Measurements from ENCODE around the gene CENPM.
A peak's percentile ranks its signal among the peaks of the same experiment; 100 is the strongest.

Gene CENPM

DNA sequence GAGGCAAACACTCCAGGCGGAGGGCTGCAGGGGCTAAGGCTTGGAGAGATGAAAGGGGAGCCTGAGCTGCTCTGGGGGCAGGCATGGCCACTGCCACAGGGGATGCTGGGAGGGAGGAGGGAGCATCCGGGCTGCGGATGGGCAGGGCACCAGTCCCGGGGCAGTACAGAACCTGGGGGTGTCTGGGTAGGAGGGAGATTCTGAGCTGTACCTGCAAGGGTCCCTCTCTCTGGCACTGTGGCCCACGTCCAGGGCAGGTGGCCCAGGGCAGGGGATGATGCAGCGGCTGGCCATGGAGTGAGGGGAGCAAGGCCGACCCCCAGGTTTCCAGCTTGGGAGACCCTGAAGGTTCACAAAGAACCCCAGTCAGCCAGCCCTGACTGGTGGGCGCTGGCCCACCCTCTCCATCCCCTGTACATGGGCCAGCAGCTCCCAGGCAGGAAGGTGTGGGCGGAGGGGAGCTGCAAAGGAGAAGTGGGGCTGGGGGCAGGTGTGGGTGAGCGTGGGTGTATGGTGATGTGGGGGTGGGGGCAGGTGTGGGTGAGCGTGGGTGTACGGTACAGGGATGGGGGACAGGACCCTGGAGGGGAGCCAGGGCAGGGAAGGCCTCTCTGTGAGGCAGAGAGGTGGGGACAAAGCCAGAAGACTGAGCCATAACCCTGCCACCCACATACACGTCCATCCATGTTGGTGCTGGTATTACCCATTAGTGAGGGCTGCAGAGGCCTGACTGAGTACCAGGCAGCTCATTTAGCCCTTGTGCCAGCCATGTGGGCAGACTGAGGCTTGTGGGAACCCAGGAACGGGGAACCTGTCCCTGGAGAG, 18.1 kb downstream of the CENPM start:
- H3K36me3 ChIP-seq (ENCODE audit: control insufficient read depth, insufficient read depth, low read length), result no peaks in the 10 kb centered on the region; the same call in 1 of the 2 replicates
- no peaks in the 10 kb centered on the region for H3K27me3 ChIP-seq (replicated peaks; ENCODE audit: control insufficient read depth, insufficient read depth, low read length)
- no peak for DNase-seq (ENCODE audit: extremely low read depth, insufficient read length)
- TF ChIP-seq, protein P1, sequence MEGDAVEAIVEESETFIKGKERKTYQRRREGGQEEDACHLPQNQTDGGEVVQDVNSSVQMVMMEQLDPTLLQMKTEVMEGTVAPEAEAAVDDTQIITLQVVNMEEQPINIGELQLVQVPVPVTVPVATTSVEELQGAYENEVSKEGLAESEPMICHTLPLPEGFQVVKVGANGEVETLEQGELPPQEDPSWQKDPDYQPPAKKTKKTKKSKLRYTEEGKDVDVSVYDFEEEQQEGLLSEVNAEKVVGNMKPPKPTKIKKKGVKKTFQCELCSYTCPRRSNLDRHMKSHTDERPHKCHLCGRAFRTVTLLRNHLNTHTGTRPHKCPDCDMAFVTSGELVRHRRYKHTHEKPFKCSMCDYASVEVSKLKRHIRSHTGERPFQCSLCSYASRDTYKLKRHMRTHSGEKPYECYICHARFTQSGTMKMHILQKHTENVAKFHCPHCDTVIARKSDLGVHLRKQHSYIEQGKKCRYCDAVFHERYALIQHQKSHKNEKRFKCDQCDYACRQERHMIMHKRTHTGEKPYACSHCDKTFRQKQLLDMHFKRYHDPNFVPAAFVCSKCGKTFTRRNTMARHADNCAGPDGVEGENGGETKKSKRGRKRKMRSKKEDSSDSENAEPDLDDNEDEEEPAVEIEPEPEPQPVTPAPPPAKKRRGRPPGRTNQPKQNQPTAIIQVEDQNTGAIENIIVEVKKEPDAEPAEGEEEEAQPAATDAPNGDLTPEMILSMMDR (IDR thresholded peaks at IDR 0.05; ENCODE audit: insufficient read depth, low read length, poor library complexity, severe bottlenecking), result no peak
- no peak overlapping the region for H3K4me3 ChIP-seq (replicated peaks; ENCODE audit: low read depth, low read length)

DNA sequence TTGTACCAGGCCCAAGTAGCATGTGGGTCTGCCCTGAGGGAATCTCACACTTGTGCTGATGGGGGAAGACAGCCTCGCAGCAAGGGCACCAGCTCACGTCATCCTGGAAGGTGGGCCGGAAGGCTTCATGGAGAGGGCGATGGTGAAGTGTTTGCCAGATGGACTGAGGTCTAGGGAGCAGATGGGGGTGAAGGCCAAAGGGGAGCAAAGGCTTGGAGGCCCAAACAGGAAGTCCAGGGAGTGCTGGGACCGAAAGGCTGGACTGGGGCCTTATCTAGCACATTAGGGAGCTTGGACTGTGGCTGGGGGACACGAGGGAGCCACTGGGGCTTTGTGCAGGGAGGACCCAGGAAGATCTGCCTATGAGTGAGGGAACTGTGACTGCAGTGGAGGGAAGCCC, 19.1 kb downstream of the CENPM start:
- H3K4me3 ChIP-seq (replicated peaks; ENCODE audit: low read depth, low read length), result no peak overlapping the region
- H3K36me3 ChIP-seq (ENCODE audit: control insufficient read depth, insufficient read depth, low read length), result peaks cover 6% of the 10 kb centered on the region
- H3K27me3 ChIP-seq (replicated peaks; ENCODE audit: control insufficient read depth, insufficient read depth, low read length), result no peaks in the 10 kb centered on the region
- DNase-seq (ENCODE audit: extremely low read depth, insufficient read length), result peak; percentile 67
- TF ChIP-seq, protein P1 (IDR thresholded peaks at IDR 0.05; ENCODE audit: insufficient read depth, low read length, poor library complexity, severe bottlenecking), result no peak

GRCh38 chr22:41925783-41926460, 21.0 kb downstream of the CENPM start:
- peak overlapping the region; percentile 68 for H3K4me3 ChIP-seq (replicated peaks; ENCODE audit: low read depth, low read length)
- DNase-seq (ENCODE audit: extremely low read depth, insufficient read length), result peak; percentile 87

DNA sequence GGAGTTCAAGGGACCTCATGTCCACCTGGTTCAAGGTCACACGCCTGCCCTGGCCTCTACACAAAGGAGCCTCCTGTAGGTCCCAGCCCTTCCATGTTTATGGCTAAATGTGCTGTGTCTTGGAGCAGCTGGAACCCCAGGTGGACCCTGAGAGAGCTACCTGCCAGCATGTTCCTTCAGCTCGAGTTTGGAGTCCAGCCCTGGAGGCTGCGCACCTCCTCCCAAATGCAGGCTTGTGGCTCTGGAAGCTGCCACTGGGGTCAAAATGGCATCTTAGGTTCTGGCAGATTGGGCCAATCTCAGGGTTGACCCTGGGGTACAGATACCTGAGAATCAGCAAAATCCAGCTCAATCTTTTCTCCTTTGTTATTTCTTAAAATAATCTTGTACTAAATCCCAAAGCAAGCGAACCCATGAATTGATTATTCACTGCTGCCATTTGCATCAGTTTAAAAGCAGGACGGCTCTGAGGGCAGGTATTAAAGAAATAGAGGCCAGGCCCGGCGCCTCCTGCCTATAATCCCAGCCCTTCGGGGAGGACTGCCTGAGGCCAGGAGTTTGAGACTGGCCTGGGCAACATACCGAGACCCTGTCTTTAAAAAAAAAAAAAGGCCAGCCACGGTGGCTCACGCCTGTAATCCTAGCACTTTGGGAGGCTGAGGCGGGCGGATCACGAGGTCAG, 23.2 kb downstream of the CENPM start:
- H3K36me3 ChIP-seq (ENCODE audit: control insufficient read depth, insufficient read depth, low read length), result peaks cover 6% of the 10 kb centered on the region
- TF ChIP-seq, protein P1 (IDR thresholded peaks at IDR 0.05; ENCODE audit: insufficient read depth, low read length, poor library complexity, severe bottlenecking), result no peak
- no peak for DNase-seq (ENCODE audit: extremely low read depth, insufficient read length)
- no peaks in the 10 kb centered on the region for H3K27me3 ChIP-seq (replicated peaks; ENCODE audit: control insufficient read depth, insufficient read depth, low read length)
- peak overlapping the region; percentile 35 for H3K4me3 ChIP-seq (replicated peaks; ENCODE audit: low read depth, low read length)

More at GRCh38 chr22:41925783-41926460, 21.0 kb downstream of the CENPM start:
- TF ChIP-seq, protein P1 (IDR thresholded peaks at IDR 0.05; ENCODE audit: insufficient read depth, low read length, poor library complexity, severe bottlenecking), result peak; percentile 64
- H3K27me3 ChIP-seq (replicated peaks; ENCODE audit: control insufficient read depth, insufficient read depth, low read length), result no peaks in the 10 kb centered on the region
- peaks cover 6% of the 10 kb centered on the region for H3K36me3 ChIP-seq (ENCODE audit: control insufficient read depth, insufficient read depth, low read length)

- H3K36me3 ChIP-seq (ENCODE audit: control insufficient read depth, insufficient read depth, low read length), result peaks cover 6% of the 10 kb centered on the region
- no peak overlapping the region; the same call in none of the 2 replicates for H3K4me3 ChIP-seq (replicated peaks; ENCODE audit: low read depth, low read length)
- TF ChIP-seq, protein P1 (IDR thresholded peaks at IDR 0.05; ENCODE audit: insufficient read depth, low read length, poor library complexity, severe bottlenecking), result no peak
- no peaks in the 10 kb centered on the region for H3K27me3 ChIP-seq (replicated peaks; ENCODE audit: control insufficient read depth, insufficient read depth, low read length)
- no peak for DNase-seq (ENCODE audit: extremely low read depth, insufficient read length)
Observed at GRCh38 chr22:41922940-41923594, 23.9 kb downstream of the CENPM start.

Measured in GM06990 (cell line).